GM19351 (cell line): ENCODE results near the gene WTAP.
"Not testable (repeated sequence)": the region's sequence is repeated elsewhere in the genome, so short reads cannot be mapped to it uniquely, and the experiment has no call there.

Experiments used
- ATAC-seq: cut with Tn5 transposase; IDR thresholded peaks from one replicate; pipeline ENCODE4 v1.9.1; 2021; ENCODE audit warnings: mild to moderate bottlenecking, moderate library complexity; ENCODE audit not compliant: unreplicated experiment

WTAP gene

DNA sequence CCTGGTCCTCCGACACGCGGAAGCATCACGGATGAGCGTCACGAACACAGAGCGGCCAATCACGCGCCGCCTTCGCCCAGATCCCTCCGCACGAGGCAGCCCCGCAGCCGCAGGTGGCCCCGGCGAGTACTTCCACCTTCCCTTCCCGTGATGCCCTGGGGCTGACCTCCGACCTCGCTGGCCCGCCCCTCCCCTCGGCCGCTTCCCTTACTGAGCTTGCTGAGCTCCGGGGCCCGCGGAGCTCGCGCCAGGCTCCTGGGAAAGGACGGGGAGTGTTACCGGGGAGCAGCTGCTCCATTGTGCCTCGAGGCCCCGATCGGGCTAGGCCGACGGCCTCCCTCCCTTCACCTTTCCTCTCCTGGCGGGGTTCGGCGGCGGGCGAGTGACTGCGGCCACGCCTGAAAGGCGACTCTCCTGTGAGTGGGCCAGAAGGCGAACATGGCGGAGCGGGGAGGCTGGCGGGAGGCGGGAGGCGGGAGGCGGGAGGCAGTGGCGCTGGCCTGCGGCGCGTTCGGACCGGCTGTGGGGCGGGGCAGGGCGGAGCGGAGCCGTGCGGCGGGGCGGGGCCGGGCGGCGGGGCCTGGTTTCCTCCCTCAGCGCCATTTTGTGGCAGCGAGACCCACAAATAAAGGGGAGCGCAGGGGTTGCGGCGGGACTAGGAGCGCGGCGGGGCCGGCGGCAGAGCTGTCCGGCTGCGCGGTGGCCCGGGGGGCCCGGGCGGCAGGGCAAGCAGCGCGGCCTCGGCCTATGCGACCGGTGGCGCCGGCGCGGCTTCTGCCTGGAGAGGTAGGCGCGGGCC is at the start of gene WTAP:
Gene WTAP, plus strand, starts transcription at position 589 of the 799 bp plus-strand sequence. CDS start 8,760 bp downstream, outside the sequence.
- peak; percentile 73 for ATAC-seq

- no peak for ATAC-seq
Observed at GRCh38 chr6:159677506-159678165, 49.7 kb upstream of the WTAP start.

GRCh38 chr6:159678574-159678973 is 48.7 kb upstream of the WTAP start:
- no peak for ATAC-seq

- ATAC-seq = no peak
Observed at GRCh38 chr6:159679091-159680077, 47.9 kb upstream of the WTAP start.

DNA sequence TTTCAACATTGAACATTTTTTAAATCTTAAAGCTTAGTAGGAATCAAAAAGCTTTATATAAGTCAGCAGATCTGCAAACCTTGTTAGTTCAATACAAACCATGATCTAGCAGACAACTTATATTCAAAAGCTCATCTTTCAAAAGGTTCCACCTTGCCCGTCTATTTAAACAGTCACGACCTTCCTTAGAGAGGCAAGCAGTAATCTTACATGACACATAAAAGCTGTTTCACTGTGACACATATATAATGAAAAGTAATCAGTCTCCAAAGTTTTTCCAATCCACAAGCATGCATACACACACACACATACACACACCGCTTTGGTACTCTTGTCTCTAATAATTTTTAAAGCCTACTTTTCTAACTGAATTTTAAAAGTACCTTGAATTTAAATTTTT is 47.2 kb upstream of the WTAP start:
- no peak for ATAC-seq

- ATAC-seq = no peak
Observed at GRCh38 chr6:159681191-159681880, 46.0 kb upstream of the WTAP start.

DNA sequence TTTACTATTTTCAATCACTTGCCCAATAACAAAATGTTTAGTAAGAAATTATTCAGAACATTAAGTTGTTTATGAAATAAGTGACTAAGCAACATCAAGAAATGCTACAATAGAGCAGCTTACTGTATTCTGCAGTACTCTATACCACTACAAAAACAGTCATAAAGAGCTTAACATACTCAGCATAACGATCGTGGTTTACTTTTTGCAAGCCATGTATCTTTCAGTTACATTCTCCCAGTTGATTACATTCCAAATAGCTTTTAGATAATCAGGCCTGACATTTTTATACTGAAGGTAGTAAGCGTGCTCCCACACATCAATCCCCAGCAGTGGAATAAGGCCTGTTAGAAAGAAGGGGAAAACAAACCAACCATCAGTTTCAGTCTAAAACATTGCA is 45.0 kb upstream of the WTAP start:
- no peak for ATAC-seq

GRCh38 chr6:159682810-159683209 is 44.5 kb upstream of the WTAP start:
- no peak for ATAC-seq

DNA sequence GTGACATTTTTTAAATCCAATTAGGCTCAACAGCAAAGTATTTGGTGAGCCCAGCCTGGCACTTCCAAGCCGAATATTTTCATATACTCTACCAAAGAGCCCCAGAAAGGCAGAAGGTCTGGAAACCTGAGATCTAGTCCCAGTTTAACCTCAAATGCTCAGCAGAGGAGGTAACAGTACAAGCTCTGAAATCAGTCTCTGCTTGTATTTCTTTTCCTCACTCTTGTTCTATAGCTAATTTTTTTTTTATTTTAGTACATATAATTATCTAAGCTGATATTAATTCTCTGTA is 43.3 kb upstream of the WTAP start:
- no peak for ATAC-seq

GRCh38 chr6:159686040-159686439 is 41.3 kb upstream of the WTAP start:
- no peak for ATAC-seq

GRCh38 chr6:159686703-159687102 is 40.6 kb upstream of the WTAP start:
- no peak for ATAC-seq

DNA sequence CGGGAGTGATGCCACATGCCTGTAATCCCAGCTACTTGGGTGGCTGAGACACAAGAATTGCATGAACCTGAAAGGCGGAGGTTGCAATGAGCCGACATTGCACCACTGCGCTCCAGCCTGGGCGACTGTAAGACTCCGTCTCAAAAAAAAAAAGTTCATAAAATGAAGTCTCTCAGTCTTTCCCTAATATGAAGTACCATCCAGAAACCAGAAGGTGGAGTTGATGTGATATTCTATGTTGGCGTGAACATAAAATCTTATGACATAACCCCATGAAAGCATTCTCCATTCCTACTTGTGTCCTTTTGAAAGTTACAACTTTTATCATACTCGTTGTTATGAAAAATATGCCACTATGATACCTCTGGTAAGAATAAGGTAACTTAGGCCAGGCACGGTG is 40.0 kb upstream of the WTAP start:
- no peak for ATAC-seq

DNA sequence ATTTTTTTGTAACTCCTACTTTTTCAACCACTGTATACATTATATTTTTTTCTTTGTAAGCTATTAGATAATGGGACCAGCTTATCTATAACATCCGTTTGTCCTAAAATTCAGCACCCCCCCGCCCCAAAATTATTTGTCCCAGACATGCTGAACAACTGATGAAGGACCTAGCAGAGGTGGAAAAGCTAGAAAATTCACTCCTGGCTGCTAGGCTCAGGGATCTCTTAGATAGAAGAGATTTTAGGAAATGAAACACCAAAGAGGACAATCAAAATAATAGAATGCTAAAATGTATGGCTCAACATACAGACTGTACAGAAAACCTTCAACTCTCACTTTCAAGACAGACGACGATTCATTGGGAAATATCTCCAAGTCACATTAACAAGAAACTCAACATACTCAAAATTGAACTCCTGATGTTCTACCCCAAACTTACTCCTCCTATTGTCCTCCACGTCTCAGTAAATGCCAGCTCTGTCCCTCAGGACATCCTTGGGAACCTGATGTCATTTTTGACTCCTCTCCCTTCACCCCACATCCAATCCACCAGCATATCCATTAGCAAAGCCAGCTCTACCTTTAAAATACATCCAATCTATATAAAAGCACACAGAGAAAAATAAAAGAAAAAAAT is 38.9 kb upstream of the WTAP start:
- no peak for ATAC-seq

- ATAC-seq = no peak
Observed at GRCh38 chr6:159689001-159689400, 38.3 kb upstream of the WTAP start.

GRCh38 chr6:159690135-159690534 is 37.2 kb upstream of the WTAP start:
- not testable (repeated sequence) for ATAC-seq

- no peak for ATAC-seq
Observed at GRCh38 chr6:159691133-159691962, 36.0 kb upstream of the WTAP start.

GRCh38 chr6:159691963-159692287 is 35.4 kb upstream of the WTAP start:
- ATAC-seq = no peak

DNA sequence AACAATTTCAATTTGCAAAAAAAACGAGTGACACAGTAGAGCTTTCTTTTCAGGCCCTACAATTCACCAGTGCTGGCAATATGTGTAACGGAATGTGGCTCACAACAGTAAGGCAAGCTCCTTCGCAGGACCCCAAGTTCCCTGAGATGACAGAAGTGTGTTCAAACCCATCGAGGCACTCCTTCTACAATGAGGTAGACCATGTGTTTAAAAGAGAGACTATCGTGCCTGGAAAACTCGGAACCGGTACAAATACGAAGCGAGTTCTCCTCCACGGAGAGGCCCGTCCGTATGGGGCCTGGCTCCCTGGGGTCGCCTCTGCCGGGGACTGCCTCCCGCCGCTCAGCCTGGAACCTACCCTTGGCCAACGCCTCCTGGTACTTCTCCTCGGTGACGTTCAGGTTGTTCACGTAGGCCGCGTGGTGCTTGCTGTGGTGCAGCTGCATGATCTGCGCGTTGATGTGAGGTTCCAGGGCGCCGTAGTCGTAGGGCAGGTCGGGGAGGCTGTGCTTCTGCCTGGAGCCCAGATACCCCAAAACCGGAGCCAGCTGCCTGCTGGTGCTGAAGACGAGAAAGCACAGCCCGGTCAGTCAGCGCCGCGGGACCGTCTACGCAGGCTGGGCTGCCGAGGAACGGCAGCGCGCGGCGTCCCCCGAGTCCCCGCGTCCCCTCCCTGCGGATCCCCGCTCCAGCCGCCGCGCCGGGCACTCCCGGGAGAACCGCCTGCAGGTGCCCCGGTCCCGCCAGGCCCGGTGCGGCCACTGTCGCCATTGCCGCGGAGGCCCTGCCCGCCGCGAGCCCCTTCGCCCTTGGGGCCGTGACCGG is 34.8 kb upstream of the WTAP start:
- peak; percentile 41 for ATAC-seq
